HG02798 (cell line): ENCODE data around the gene TLE4.

Experiments used
- ATAC-seq: cut with Tn5 transposase; IDR thresholded peaks from one replicate; pipeline ENCODE4 v1.9.1; 2021; ENCODE audit warnings: mild to moderate bottlenecking; ENCODE audit not compliant: unreplicated experiment, poor library complexity

TLE4 gene

DNA sequence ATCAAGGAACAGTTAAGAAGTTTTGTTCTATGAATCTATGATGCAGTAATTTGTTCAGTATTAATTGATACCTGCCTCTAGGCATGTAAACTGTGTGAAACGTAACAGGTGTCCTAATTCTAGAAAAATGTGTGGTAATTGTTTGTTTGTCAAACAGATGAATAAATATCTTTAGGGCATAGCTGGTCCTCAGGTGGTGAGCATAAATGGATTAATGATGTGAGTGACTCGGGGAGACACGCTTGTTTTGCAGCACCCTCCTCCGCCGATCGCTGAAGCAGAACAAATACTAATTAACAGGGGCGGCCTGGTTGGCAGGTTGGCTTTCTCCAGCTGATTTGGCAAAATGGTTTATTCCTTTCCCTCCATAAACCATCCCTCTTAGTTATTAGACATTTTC, 88.8 kb downstream of the TLE4 start:
- ATAC-seq, result no peak

DNA sequence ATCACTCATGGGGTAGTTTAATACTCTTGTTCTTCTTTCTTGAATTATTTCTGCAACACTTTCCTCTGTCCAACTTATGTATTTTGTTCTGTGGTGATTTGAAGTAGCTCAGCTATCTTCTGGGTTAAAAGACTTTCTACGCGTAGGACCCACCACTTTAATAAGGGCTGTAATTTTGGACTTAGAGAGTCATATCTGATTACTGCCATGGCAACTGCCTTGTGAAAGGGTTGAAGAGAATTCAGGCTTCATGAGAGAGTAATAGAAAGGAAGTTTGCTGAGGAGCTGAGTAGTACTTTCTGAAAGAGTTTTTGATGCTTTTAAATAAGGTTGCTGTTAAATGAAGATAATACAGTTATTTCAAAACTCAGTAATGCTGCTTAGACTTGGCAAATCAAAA, 89.5 kb downstream of the TLE4 start:
- no peak for ATAC-seq

DNA sequence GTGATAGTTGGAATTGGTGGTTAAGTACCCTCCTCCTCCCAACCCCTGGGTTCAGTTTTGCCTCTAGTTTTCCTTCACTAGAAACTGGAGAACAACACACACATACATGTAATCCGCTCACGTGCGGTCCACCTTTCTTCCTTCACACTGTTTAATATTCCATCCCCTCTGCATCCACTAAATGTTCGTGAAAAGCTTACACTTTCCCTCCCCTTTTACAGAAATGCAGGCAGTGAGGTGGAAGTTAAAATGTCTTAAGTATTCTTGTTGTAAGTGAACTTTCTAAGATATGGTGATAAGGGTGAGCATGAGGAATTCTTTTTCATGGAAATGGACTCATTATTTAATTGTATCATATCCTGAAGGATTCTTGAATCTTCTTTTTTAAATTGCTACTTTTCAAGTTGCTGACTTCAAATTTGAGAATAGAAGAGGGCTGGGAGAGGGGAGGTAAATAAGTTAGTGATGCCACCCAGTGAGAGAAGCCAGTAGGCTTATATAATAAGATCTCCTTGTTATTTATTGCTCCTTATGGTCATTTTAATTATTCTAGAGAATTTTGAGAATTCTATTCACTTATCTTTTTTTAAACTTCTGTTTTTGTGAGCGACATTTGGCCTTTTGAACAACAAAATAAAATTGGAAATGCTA, 90.2 kb downstream of the TLE4 start:
- ATAC-seq, result no peak

DNA sequence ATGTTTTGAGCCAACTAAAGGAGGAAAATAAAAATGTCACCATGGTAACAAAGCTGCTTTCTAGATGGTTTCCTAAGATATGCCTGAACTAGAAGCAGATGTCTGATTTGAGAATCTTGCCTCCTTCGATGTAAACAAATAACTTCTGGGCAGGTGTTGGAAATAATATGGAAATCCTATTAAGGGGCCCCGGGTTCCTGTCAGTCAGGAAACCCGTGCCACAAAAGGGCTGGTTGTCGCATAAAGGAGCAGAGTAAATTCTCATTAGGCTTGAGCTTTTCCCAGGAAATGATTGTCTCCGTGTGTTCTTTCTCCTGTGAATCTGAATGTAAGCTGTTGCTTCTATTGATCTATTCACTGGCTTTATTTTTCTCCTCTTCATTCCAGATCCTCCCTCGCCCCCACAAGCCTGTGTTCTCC, 90.8 kb downstream of the TLE4 start:
- ATAC-seq, result no peak

DNA sequence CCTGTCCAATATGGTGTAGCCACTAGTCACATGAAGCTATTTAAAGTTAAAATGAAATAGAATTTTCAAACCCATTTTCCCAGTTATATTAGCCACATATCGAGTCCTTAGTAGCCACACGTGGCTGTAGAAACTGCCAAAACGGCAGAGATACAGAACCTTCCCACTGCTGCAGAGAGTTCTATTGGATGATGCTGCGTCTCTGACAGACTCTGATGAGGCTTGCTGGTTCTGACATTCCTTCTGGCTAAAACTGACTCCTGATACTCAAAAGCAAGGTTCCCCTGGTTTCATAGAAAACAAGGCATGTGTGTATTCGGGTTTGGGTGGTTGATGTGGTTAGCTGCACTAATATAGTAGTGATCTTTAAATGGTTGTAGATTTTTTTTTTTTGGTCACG, 91.5 kb downstream of the TLE4 start:
- ATAC-seq, result no peak

DNA sequence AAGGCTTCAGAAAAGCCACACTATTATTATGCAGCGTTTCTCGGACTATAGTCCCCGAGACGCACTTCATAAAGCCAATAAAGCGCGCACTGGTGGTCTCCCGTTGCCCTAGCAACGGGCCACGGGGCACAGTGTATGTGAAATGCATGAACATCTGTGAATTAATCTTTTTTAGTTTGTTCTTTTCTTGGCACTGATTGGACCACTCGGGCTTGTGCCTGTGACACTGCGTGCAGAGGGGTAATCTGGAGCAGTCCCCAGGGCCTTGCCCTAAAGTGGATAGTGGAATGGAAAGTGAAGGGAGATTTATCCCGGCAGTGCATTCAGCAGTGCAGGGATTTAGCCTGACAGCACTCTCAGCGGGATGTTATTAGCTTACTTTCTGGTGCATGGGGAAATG, 92.1 kb downstream of the TLE4 start:
- ATAC-seq, result no peak

DNA sequence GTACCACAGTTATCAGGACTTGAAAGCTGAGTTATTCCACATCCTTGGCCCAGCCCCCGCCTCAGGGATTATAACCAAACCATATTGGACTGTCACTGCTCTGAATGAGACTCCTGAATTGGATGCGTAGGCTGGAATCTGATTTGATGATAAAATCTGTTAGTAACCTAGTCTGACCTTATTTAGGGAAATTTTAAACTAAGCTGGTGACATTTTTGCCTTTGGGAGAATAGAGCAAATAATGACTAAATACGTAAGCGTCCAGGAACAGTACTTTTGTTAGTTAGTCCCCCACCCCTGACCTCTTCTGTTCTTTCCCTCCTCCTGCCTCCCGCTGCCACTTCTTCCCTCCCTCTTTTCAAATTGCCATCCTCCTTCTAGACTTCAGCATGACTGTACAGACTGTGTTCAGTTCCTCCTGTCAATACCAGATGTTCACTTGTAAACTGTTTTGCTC, 92.6 kb downstream of the TLE4 start:
- ATAC-seq, result no peak

DNA sequence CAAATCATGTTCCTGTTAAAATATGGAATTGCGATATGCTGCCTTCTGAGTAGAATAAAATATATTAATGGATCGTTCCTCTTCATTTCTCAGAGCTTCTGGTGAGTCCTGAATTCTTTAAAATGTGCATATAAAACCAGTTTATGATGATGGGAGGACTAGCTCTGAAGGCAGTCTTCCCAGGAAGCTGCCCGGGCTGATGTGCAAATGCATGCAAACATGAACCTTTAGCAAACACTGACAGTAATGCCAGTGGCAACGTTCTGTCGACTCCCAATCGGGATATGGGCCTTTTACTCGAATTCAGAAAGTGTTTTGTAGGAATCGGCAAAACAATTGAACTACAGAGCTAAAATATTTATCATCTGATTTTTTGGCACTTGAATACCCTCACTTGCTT, 93.6 kb downstream of the TLE4 start:
- no peak for ATAC-seq

DNA sequence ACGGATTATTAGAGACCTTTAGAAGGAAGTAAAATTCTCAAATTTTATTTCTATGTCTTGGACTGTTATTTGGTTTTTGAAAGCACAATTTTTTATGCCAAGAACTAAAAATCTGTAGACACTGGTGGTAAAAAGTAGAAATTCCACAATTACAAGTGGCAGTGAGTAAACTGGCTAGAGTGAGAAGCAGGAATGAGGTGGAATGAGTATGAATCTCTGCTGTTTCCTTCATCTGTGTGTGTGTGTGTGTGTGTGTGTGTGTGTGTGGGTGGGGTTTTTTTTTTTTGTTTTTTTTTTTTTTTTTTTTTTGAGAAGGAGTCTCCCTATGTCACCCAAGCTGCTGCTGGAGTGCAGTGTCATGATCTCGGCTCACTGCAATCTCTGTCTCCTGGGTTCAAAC, 94.2 kb downstream of the TLE4 start:
- no peak for ATAC-seq

DNA sequence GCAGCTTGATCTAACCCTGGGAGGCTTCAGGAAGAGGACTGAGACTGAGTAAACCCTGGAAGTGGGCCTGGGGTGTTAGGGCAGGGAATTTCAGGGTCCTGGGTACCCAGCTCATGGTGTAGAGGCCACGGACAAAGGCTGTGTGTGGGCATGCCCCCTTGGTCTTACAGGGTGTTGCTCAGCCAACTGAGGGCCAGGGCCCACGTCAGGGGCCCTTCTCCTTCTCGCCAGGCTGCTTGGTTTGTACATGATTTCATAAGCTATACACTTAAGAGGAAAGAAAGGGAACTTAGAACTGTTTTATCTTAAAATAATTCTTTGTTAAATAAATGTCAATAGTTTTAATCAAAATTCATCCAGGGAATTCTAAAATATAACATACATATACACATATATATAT, 95.4 kb downstream of the TLE4 start:
- ATAC-seq, result no peak

DNA sequence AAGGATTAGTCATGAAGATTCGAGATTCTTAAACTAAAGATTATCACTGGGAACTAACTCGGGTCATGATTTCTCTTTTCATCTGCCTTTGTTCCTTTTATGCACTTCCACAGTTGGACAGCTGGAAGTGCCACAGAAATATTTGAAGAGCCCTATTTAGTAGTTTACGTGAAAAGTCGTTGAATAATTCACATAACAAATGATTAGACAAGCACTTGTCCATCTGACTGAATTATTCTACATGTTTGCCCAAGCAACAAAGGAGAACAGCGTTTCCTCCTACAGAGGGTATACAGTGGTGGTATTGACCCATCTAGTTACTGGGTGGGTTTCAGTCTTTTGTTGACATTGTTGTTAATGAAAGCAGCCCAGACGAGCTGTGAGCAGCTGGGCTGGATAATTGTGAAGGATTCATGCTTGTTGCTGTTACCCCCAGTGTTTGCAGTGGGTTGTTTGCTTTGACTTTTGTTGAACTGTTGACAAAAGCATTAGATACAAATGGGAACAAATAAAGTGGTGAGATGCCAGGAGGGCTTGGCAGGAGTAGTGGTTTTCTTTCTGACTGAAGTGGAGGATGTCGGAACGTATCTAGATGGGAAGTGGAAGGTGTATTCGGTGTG, 96.2 kb downstream of the TLE4 start:
- no peak for ATAC-seq

DNA sequence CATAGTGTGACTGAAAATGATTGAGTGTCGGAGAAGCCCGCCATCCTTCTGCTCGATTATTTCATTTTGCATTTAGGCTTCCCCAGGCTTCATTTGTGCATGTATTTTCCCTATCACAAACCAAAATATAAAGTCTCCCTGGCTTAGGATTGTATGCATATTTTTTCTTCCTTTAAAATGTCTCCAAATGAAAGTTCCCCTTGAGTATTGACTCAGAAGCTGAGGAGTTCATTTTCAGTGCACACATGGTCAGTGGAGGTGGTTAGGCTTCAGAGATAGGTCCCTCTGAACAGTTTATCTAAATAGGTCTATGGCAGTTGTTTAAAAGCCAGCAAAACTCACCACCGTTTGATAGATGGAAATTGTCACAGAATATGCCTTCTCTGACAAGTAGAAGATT, 97.2 kb downstream of the TLE4 start:
- no peak for ATAC-seq

DNA sequence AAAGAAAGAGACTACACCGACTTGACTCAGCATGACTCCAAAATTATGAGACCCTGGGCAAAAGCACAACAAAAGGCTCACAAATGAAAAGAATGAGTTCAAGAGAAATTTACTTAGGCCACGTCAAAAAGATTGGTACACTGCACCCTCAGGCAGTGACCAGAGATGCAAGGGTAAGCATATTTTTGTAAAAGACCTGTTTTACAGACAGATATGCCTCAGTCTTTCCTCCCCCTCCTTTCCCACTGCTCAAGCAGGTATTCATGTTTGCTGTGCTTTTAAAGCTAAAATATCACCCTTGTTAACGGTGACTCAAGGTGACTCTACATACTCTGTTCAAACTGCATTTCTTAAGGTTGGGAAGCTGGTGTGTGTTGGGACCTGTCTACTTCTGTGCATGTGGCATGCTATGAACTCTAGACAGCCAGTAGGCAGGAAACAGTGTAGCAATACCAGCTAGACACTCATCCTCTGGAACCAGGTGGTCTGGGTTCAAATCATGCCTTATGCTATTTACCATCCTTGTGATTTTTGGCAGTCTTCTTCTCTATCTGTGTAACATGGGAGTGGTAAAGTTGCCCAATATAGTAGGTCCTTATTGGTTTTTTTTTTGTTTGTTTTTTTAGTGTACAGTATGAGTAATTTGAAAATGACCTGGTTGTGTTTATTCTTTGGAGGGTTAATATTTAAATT, 98.7 kb downstream of the TLE4 start:
- no peak for ATAC-seq

DNA sequence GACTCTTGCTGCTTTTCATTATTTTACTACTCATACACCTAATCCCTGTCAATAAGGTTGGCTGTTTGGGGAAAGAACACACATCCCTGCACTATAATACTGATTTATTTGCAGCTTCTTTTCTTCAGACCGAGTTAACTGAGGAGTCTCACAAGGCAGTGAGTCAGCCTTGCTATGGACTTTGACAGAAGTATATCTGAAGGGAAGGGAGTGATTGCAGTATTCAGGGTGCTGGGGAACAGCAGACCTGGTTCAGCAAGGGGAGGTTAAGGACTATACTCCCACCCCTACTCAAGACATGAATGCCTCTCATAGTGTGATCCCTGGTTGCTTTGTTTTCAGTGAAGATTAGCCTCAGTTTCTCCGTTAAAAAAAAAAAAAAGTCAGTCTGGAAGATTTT, 99.8 kb downstream of the TLE4 start:
- ATAC-seq, result no peak

DNA sequence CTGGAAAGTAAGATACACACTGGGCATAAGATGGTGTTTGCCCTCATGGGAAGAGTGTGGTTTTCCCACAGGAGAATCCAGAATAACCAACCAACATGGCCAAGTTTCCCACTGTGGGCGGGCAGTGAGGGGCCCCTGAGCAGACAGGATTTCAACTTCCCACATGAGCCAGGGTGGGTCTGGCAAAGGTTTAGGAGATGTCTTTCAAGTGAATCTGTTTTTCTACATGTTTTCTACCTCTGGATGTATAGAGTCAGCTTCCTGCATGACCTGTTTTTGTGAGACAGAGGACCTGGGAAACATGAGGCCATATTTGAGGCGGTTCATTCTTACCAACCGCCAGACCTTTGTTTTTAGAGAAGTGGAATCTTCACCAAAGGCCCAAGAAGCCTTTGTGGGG, 100.5 kb downstream of the TLE4 start:
- ATAC-seq, result no peak

DNA sequence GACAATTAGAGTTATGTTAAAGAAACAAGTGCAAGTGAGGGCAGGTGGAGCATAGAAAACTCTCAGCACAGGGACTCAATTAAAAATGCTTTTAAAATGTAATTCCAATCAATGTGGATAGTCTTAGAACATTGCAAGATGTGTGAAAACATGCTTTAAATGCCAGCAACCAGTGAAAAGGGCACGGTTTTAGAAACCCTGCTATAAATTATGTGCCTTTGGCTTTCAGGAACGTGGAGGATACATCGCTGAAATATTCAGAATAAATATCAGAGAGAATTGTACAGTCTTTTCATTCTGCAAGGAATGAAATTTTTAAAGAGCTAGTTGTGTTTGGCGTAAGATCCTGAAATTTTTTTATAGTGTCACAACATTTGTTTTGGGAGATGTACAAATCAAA, 101.1 kb downstream of the TLE4 start:
- ATAC-seq, result no peak

DNA sequence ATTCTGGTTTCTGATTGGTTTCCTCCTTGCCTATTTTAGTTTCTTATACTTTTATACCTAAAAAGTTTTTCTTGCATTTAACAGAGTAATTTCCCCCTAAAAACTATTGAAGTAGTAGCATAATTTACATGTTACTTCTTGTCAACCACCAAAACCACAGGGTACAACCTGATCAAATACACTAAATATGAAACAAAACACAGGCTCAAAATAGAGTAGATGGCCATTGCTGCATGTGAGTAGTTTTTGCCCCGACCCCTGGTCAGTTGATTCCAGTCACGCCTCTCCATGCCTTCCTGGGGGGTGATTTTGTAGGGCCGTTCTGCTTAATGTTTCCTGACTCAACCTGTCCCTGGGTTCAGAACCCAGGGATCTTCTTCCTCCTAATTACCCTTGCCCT, 101.8 kb downstream of the TLE4 start:
- ATAC-seq, result peak; percentile 80

DNA sequence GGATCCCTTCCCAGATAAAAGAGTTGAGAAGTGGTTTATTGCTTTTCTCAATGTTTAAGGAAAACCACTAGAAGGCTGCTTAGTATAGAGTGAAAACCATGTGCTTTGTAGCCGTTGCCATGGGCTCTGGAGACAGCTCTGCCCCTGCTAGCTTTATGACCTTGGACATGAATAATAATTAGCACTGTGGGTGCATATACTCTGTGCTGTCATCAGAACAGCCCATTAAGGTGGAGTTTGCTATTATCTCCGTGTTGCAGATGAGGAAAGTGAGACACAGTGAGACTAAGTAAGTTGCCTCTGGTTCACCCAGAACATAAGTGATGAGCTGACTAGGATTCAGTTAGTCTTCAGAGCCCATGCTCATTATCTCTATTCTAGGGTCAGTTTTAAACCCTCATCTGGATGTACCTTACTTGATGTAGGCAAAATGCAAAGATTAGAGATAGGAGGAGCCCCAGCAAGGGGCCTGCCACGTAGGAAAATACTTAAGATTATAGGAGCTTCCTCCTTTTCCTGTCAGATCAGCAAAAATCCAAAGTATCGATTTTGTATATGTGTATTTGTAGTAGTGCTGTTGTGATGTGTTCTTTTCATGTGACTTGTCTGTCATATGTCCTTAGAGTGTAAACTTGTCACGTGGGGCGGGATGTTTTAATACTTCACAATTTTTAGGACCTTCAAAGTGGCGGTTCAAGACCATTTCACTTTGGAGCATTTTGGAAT, 102.5 kb downstream of the TLE4 start:
- ATAC-seq, result peak; percentile 30

DNA sequence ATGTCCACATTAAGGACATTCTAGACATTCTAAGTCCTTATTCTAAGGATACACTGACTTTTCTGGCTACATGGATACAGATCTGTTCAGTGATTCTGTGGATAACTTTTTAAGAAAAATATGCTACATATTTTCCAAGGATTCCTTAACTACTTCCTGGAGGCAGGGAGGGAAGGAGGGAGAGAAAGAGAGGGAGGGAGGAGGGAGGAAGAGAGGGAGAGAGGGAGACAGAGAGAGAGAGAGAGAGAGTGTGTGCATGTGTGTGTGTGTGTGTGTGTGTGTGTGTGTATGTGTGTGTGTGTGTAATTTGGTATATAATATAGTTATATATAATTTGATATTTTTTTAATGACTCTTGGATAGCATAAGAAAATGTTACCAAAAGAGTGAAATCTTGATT, 109.8 kb downstream of the TLE4 start:
- ATAC-seq, result no peak

DNA sequence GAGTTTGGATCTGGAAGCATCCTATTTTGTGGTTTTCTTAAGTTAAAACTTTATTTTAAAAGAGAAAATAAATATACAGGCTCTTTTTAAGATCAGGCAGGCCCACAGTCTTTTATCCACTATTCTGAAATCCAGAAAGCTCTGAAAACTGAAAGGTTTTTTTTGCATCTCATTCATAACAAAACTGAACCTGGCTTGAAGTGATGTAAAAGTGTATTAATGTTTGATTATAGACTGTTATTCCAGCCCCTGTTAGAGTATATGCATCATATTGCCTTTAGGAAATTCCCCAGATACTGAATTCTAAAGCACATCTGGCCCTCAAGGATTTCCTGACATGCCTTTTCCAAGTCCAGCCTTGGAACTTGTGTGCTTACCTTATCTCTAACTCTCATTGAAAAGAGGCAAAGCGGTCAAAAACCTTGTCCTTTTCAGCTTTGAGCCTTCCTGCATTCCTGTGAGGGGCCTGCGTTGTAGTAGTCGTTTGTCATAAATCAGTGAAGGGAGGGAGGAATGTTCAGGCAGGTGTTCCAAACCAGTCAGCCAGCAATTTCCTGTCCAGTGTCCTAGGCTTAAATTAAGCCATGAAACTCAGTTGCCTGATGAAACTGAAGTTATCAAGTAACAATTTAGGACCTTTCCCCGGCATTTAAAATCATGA, 110.4 kb downstream of the TLE4 start:
- ATAC-seq, result no peak

DNA sequence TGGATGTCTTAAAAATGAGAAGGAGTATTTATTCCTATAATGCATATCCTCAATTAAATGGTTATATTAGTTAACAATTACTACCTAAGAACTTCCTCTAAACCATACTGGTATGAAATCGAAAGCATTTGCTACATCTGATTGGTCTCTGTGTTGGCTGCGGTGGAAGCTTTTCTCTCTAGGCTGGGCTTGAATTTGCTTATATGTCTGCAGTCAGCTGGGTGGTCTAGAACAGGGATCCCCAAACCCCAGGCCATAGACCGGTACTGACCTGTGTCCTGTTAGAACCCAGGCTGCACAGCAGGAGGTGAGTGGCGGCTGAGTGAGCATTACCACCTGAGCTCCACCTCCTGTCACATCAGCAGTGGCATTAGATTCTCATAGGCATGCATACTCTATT, 112.3 kb downstream of the TLE4 start:
- ATAC-seq, result no peak
